H9 (cell line): ENCODE results near the gene SLPI. TPM values are rescaled to one million over a fixed set of nuclear protein-coding genes. Genes with fewer than 3 reads are reported as not detected.

Experiments used
- DNase-seq: peaks from one replicate; pipeline ENCODE4 v3.0.0-alpha.2; 2017
- H2AFZ ChIP-seq: one replicate; pipeline ENCODE4 v1.6.1; 2013; ENCODE audit warnings: mild to moderate bottlenecking, low read length, control low read depth, moderate library complexity
- H2AK5ac ChIP-seq: 2 replicates; pipeline ENCODE4 v1.6.1; 2013; ENCODE audit warnings: low read length, control low read depth, mixed read lengths; ENCODE audit not compliant: insufficient read length
- H2BK120ac ChIP-seq: one replicate; pipeline ENCODE4 v1.6.1; 2013; ENCODE audit warnings: low read depth, mild to moderate bottlenecking, low read length, control low read depth, inconsistent platforms; ENCODE audit not compliant: poor library complexity, severe bottlenecking
- H2BK12ac ChIP-seq: 2 replicates; pipeline ENCODE4 v1.6.1; 2013; ENCODE audit warnings: low read length, control low read depth, mixed read lengths, low read depth; ENCODE audit not compliant: insufficient read length
- H2BK15ac ChIP-seq: 2 replicates; pipeline ENCODE4 v1.6.1; 2013; ENCODE audit warnings: low read depth, low read length, control low read depth
- H2BK20ac ChIP-seq: one replicate; pipeline ENCODE4 v1.6.1; 2013; ENCODE audit warnings: low read depth, mild to moderate bottlenecking, low read length, control low read depth, inconsistent platforms; ENCODE audit not compliant: poor library complexity, severe bottlenecking
- H2BK5ac ChIP-seq: 2 replicates; pipeline ENCODE4 v1.6.1; 2013; ENCODE audit warnings: low read length, control low read depth, mixed read lengths; ENCODE audit not compliant: insufficient read length
- H3K14ac ChIP-seq: 2 replicates; pipeline ENCODE4 v1.6.1; 2013; ENCODE audit warnings: low read length, control low read depth; ENCODE audit not compliant: insufficient read depth
- H3K18ac ChIP-seq: 2 replicates; pipeline ENCODE4 v1.6.1; 2013; ENCODE audit warnings: low read depth, mild to moderate bottlenecking, mixed read lengths, low read length, control low read depth; ENCODE audit not compliant: insufficient read length
- H3K23ac ChIP-seq: 2 replicates; pipeline ENCODE4 v1.6.1; 2013; ENCODE audit warnings: low read length, control low read depth, mixed read lengths, low read depth; ENCODE audit not compliant: insufficient read length
- H3K23me2 ChIP-seq: 2 replicates; pipeline ENCODE4 v1.6.1; 2013; ENCODE audit warnings: low read depth, mild to moderate bottlenecking, mixed read lengths, low read length, control low read depth; ENCODE audit not compliant: insufficient read length, poor library complexity, severe bottlenecking
- H3K27ac ChIP-seq: 2 replicates; pipeline ENCODE4 v1.5.1; 2013; ENCODE audit warnings: low read length, control low read depth, mixed read lengths, low read depth; ENCODE audit not compliant: insufficient read length
- H3K27me3 ChIP-seq: 2 replicates; pipeline ENCODE4 v1.6.1; 2013; ENCODE audit warnings: low read length, control low read depth, inconsistent platforms; ENCODE audit not compliant: insufficient read depth
- H3K4ac ChIP-seq: 2 replicates; pipeline ENCODE4 v1.6.1; 2013; ENCODE audit warnings: low read depth, mild to moderate bottlenecking, control low read depth, inconsistent platforms, low read length, moderate library complexity
- H3K4me1 ChIP-seq: 2 replicates; pipeline ENCODE4 v1.6.1; 2013; ENCODE audit warnings: low read length, control low read depth, inconsistent platforms; ENCODE audit not compliant: insufficient read depth
- H3K4me2 ChIP-seq: 2 replicates; pipeline ENCODE4 v1.6.1; 2013; ENCODE audit warnings: low read length, control low read depth, mixed read lengths; ENCODE audit not compliant: insufficient read length, insufficient read depth
- H3K56ac ChIP-seq: 2 replicates; pipeline ENCODE4 v1.6.1; 2013; ENCODE audit warnings: low read depth, mild to moderate bottlenecking, mixed read lengths, low read length, control low read depth; ENCODE audit not compliant: insufficient read length
- H3K79me1 ChIP-seq: 2 replicates; pipeline ENCODE4 v1.6.1; 2013; ENCODE audit warnings: low read depth, mild to moderate bottlenecking, moderate library complexity, low read length, control low read depth, inconsistent platforms; ENCODE audit not compliant: insufficient read depth, poor library complexity, severe bottlenecking
- H3K79me2 ChIP-seq: 2 replicates; pipeline ENCODE4 v1.6.1; 2013; ENCODE audit warnings: low read length, control low read depth, inconsistent platforms; ENCODE audit not compliant: insufficient read depth
- H3K9ac ChIP-seq: 2 replicates; pipeline ENCODE4 v1.6.1; 2013; ENCODE audit warnings: low read length, control low read depth, mixed read lengths; ENCODE audit not compliant: insufficient read length; ENCODE audit errors: extremely low read depth
- H3K9me3 ChIP-seq: one replicate; pipeline ENCODE4 v1.6.1; 2013; ENCODE audit warnings: low read depth, low read length, inconsistent platforms; ENCODE audit not compliant: control insufficient read depth
- H3T11ph ChIP-seq: one replicate; pipeline ENCODE4 v1.6.1; 2013; ENCODE audit warnings: mild to moderate bottlenecking, low read length, control low read depth, inconsistent platforms
- H4K20me1 ChIP-seq: one replicate; pipeline ENCODE4 v1.6.1; 2013; ENCODE audit not compliant: control insufficient read depth, insufficient read length, insufficient read depth
- H4K5ac ChIP-seq: 2 replicates; pipeline ENCODE4 v1.6.1; 2013; ENCODE audit warnings: low read depth, mild to moderate bottlenecking, mixed read lengths, low read length, control low read depth; ENCODE audit not compliant: insufficient read length
- H4K8ac ChIP-seq: replicated peaks from 2 replicates; pipeline ENCODE4 v1.6.1; 2013; ENCODE audit warnings: low read length, control low read depth, mixed read lengths, low read depth; ENCODE audit not compliant: insufficient read length
- H4K91ac ChIP-seq: 2 replicates; pipeline ENCODE4 v1.6.1; 2013; ENCODE audit warnings: low read depth, mild to moderate bottlenecking, moderate library complexity, mixed read lengths, low read length, control low read depth; ENCODE audit not compliant: insufficient read length
- H3K27ac Mint-ChIP-seq, 3 experiments: 2 replicates in 2 of 3; 3 replicates in 1 of 3; pipeline ENCODE4 v1.8.0; 2020 to 2021; ENCODE audit warnings: mixed read lengths in 3 of 3, mild to moderate bottlenecking in 1 of 3, moderate library complexity in 1 of 3
- H3K27me3 Mint-ChIP-seq: 2 replicates; pipeline ENCODE4 v1.8.0; 2021; ENCODE audit warnings: low read depth, mild to moderate bottlenecking, moderate library complexity, mixed read lengths
- H3K36me3 Mint-ChIP-seq, 3 experiments: 2 replicates in 2 of 3; 3 replicates in 1 of 3; pipeline ENCODE4 v1.8.0; 2020 to 2021; ENCODE audit warnings: low read depth in 3 of 3, mixed read lengths in 3 of 3; ENCODE audit not compliant: insufficient read depth in 1 of 3
- H3K4me1 Mint-ChIP-seq, 2 experiments: 2 replicates each; pipeline ENCODE4 v1.8.0; 2020; ENCODE audit warnings: mixed read lengths in 2 of 2
- H3K4me3 Mint-ChIP-seq, 2 experiments: 2 replicates in 1 of 2; 3 replicates in 1 of 2; pipeline ENCODE4 v1.8.0; 2020 to 2021; ENCODE audit warnings: mild to moderate bottlenecking in 2 of 2, mixed read lengths in 2 of 2, moderate library complexity in 1 of 2
- H3K9me3 Mint-ChIP-seq, 2 experiments: 2 replicates in 1 of 2; 3 replicates in 1 of 2; pipeline ENCODE4 v1.8.0; 2020; ENCODE audit warnings: mild to moderate bottlenecking in 2 of 2, mixed read lengths in 2 of 2, moderate library complexity in 1 of 2
- WGBS: extraction: QIAGEN DNeasy Blood & Tissue Kit; methylation state at CpG from one replicate; pipeline ENCODE4 v1.1.7; 2013; ENCODE audit warnings: missing lambda C conversion rate, low lambda C conversion rate, mixed read lengths; ENCODE audit not compliant: insufficient read length; ENCODE audit errors: extremely low coverage; 5-methylcytosine and 5-hydroxymethylcytosine counted together
- total RNA-seq: library from RNA; stranded (reverse); gene quantifications from 2 replicates; pipeline ENCODE4 v1.2.1, GENCODE V29; 2021
- TF ChIP-seq, protein P1 (sequence below): fragments of 200-600 bp; sonication (generic); conservative IDR thresholded peaks from 3 replicates; pipeline ENCODE4 v1.8.0; 2021; ENCODE audit warnings: antibody characterized with exemption, mild to moderate bottlenecking

Gene SLPI
- total RNA-seq, 1 experiment from 2014 or later, result not detected

- H2BK120ac ChIP-seq, result no peak overlapping the region
- H4K20me1 ChIP-seq, result no peaks in the 10 kb centered on the region
- DNase-seq, result no peak
- H3K36me3 Mint-ChIP-seq, result no peaks in the 10 kb centered on the region
- no peak overlapping the region for H3K4me2 ChIP-seq
- H3K4me1 ChIP-seq, result no peaks in the 10 kb centered on the region
- H3K23me2 ChIP-seq, result peaks cover 8% of the 10 kb centered on the region
- no peak overlapping the region for H2BK20ac ChIP-seq
- no peaks in the 10 kb centered on the region for H3K9me3 ChIP-seq
- H4K5ac ChIP-seq, result no peak overlapping the region
- no peak overlapping the region for H3K4ac ChIP-seq
- no peak overlapping the region for H2AK5ac ChIP-seq
- no peak overlapping the region for H2BK15ac ChIP-seq
- H3K27me3 Mint-ChIP-seq, result peaks cover 18% of the 10 kb centered on the region
- H3K27ac ChIP-seq, result no peak overlapping the region
- no peak overlapping the region for H3T11ph ChIP-seq
- no peak overlapping the region for H2BK5ac ChIP-seq
- no peak overlapping the region for H3K14ac ChIP-seq
- WGBS, result no CpG with 5 or more reads among the region's 5 CpGs
- no peak overlapping the region for H4K8ac ChIP-seq
- H3K79me2 ChIP-seq, result no peaks in the 10 kb centered on the region
- no peak overlapping the region for H3K4me3 Mint-ChIP-seq
- no peaks in the 10 kb centered on the region for H3K79me1 ChIP-seq
- no peak overlapping the region for H3K27ac Mint-ChIP-seq
- H3K9ac ChIP-seq, result no peak overlapping the region
- no peak overlapping the region for H3K56ac ChIP-seq
- no peak overlapping the region for H4K91ac ChIP-seq
- H3K4me1 Mint-ChIP-seq, result peaks cover 10 to 16% of the 10 kb centered on the region in 2 experiments; a peak in 3 of 4 replicates
- H3K27me3 ChIP-seq, result no peaks in the 10 kb centered on the region
- TF ChIP-seq, protein P1, sequence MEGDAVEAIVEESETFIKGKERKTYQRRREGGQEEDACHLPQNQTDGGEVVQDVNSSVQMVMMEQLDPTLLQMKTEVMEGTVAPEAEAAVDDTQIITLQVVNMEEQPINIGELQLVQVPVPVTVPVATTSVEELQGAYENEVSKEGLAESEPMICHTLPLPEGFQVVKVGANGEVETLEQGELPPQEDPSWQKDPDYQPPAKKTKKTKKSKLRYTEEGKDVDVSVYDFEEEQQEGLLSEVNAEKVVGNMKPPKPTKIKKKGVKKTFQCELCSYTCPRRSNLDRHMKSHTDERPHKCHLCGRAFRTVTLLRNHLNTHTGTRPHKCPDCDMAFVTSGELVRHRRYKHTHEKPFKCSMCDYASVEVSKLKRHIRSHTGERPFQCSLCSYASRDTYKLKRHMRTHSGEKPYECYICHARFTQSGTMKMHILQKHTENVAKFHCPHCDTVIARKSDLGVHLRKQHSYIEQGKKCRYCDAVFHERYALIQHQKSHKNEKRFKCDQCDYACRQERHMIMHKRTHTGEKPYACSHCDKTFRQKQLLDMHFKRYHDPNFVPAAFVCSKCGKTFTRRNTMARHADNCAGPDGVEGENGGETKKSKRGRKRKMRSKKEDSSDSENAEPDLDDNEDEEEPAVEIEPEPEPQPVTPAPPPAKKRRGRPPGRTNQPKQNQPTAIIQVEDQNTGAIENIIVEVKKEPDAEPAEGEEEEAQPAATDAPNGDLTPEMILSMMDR, result no peak
- H3K23ac ChIP-seq, result no peak overlapping the region
- no peak overlapping the region for H2AFZ ChIP-seq
- no peak overlapping the region for H2BK12ac ChIP-seq
- peaks cover 0 to 2% of the 10 kb centered on the region in 2 experiments; a peak in 2 of 5 replicates for H3K9me3 Mint-ChIP-seq
- H3K18ac ChIP-seq, result no peak overlapping the region
Measured at GRCh38 chr20:45301824-45302271, 47.5 kb upstream of the SLPI start.
